Hematopoietic multipotent progenitor cell treated with erythropoietin and hydrocortisone succinate and interleukin-3 and kit ligand, for 15 days (in vitro differentiated cells): ENCODE results near the gene FARP1.

Source experiments
- DNase-seq: peaks from one replicate; pipeline ENCODE4 v3.0.0-alpha.2; 2015; ENCODE audit warnings: low spot score

FARP1 gene

DNA sequence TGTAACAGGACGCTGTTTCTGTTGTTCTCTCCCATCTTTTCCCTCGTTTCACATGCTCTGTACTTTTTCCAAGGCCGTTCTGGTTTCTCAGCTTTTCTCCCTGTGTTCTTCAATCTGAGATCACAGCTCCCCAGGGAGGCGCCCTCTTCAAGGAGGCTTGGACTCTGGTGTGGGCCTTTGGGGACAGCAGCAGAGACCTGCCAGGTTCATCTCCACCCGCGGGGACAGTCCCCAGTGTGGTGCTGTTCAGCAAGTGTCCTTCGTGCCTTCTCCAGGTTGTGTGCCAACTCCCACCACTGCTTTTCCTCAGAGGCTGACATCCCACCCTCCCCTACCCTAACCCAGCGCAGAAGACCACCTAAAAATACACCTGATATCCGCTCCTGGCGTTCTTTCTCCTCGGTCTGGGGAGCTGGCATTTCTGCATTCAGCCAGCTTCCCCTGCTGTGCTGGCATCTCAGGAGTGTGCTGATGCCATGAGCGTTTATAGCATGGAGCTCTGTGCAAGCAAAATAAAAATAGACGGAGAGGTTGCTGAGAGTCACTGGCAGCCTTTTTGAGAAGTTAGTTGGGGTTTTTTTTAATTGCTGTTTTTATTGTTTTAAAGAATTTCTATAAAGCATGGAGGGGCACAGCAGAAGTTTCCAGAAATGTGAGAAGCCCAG, 284.6 kb downstream of the FARP1 start:
- DNase-seq, result no peak

DNA sequence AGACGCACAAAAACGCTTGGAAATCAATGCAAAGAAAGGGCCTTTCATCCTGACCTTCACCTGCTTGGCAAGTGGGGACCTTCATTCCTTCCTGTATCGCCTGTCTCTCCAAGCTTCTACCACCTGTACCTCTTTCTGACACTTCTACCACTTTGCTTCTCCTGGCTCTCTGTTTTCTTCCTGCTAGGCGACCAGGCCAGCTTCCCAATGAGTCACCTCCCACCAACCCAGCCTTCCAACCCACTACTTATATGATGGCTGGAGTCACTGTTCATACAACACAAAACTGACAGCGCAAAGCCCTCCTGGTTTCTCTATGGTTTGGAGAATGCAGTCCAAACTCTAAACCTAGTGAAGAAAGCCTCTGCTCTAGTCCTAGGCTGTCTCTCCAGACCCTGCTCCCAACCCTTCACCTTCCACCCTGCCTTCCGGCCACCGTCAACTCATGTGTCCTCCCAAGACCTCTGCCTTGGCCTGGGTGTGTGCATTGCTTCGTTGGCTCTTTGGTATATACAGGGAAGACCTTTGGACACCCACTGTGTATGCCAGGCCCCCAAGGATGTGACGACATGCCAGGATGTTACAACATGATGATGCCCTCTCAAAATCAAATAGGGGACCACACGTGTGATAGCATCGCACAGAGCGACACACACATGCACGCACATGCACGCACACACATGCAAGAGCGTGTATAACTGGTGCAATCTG, 285.5 kb downstream of the FARP1 start:
- no peak for DNase-seq

DNA sequence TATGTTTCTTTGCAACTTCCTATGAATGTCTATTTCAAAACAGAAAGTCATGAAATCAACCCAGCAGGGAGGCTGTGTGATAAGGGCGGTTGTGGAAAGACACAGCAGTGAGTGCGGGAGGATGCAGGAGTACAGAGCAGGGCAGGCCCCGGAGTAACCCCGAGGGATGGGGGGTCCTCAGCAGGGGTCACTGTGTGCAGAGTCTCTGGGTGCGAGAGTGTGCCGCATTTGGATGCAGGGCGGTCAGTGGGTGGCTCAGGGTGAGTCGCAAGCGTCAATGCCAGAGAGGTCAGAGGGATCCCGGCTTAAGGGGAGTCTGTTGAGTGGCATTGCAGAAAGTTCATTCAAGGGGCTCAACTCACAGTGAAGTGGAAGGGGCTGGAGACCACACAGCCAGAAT, 286.2 kb downstream of the FARP1 start:
- DNase-seq, result no peak

DNA sequence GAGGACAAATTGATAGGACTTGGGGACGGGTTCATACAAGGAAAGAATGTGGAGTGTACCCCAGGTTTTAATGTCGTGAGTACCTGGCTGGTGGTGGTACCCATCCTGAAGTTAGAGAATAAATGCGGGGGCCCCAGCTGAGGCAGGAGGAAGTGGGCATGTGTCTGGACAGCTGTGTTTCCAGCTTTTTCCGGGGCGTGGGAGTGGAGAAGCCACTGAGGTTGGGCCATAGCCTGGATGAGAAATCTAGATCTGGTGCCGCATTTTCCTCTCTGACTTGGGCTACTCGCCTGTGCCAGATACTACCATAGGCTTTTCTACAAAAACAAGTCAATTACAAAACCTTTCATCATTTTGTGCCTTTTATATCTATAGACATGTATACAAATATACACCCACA, 286.6 kb downstream of the FARP1 start:
- DNase-seq, result no peak

DNA sequence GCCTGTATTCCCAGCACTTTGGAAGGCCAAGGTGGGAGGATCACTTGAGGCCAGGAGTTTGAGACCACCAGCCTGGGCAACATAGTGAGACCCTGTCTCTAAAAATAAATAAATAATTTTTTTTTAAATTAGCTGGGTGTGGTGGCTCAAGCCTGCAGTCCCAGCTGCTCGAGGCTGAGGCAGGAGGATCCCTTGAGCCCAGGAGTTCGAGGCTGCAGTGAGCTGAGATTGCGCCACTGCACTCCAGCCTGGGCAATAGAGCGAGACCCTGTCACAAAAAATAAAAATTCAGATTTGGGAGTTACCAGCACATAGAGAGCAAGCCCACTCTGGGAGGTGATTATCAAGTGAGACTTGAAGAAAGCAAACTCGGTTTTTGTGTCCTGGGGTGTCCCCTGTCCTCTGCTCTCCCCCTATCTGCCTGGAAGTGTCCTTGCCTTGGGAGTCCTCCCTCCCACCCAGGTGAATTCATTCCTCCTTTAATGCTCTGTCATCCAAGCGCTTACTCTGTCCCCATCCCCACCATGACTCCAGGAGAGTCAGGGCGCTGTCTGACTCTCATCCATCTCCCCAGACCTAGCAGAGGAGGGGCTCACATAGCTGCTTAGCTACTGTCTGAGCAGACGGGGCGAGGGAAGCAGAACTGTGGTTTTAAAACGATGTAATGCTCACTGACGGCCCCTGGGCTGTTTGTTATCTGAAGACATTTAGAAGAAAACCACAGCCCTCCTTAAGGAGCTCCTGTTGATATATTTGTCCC, 287.3 kb downstream of the FARP1 start:
- DNase-seq, result no peak

DNA sequence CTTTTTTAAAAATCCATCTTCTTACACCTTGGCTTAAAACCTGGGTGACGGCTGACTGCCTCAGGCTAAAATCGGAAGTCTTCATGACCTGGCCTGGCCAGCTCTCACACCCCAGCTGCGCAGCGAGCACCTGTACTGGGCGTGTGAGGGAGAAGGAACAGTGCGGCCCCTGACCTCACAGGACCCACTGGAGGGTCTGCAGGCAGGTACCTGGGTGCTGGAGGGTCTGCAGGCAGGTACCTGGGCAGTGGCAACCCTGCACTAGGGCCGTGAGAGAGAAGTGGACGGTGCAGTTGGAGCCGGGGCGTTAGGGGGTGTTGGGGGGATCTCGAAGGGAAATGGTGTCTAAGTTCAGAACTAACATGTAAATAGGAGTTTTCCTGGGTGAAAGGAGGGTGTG, 289.7 kb downstream of the FARP1 start:
- no peak for DNase-seq

DNA sequence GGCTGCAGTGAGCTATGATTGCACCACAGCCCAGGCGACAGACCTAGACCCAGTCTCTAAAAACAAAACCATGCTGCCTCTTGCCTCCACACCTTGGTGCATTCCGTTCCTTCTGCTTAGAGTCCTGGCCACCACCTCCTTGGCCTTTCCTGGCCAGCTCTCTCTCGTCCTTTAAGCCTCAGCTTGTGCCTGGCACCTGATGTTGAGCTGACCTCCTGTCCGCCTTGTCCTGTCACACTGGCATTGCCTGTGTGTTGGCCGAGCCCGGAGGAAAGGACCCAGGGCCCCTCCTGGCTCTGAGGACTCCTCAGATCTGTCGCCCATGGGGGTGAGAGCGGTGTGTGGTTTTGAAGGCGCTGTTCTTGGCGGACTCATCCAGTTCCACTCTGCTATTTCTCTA, 290.8 kb downstream of the FARP1 start:
- DNase-seq, result no peak

DNA sequence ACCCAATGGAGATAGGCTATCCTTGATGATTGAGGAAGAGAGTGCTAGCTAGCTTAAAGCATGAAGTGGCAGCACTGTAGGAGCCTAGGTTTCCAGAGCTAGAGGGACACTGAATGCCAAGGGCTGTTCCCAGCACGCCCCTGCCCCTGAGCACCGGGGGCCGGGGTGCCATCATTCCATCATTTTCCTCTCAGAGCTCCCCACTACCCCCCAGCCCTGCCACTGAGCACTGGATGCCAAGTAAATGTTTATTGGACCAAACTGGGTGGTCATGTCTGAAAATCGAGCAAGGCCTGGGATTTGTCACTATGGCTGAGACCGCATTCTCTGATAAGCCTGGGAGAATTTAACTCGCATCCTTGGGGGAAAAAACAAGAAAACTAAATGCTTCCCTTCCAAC, 291.2 kb downstream of the FARP1 start:
- DNase-seq, result no peak

DNA sequence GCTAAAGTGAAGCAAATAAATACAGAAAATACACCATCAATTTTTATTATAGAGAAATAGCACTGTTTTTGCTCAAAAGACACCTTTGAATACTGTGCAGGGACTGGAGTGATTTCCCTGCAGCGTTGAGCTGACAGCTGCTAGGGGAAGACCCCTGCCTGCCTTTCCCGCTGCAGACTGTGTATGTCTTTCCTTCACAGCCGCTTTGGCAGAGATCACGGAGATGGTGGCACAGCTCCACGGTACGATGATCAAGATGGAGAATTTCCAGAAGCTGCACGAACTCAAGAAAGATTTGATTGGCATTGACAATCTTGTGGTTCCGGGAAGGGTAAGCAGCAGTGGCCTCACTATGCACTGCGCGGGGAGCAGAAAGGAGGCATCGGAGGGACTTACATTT, 292.5 kb downstream of the FARP1 start:
- no peak for DNase-seq

DNA sequence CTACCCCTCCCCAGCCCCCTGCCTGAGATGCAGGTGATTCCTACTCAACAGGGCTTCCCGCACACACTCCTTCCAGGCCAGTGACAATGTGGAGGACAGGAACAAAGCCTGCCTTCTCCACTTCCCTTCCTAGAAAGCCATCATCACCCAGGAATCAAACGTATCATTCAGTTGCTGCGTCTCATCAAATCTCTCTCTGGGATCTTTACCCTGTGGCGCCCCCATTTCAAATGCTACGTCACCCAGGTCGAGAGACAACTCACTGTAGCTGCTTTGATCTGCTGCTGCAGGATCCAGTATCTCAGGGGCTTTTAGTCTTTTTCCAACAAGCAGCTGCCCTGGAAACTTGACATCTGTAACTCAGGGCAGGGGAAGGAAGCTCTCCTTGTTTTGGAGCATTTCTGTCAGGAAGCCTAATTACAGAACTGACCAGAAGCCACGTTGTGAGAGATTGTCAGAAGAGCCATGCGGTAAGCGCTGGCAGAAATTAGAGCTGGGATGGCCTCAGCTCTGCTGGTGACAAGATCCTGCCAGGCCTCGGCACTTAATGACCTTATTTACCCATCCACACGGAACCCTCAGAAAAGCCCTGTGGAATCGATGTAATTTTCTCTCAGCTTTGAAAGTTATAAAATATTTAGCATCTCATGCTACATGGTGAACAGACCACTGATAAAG, 293.5 kb downstream of the FARP1 start:
- DNase-seq, result no peak

DNA sequence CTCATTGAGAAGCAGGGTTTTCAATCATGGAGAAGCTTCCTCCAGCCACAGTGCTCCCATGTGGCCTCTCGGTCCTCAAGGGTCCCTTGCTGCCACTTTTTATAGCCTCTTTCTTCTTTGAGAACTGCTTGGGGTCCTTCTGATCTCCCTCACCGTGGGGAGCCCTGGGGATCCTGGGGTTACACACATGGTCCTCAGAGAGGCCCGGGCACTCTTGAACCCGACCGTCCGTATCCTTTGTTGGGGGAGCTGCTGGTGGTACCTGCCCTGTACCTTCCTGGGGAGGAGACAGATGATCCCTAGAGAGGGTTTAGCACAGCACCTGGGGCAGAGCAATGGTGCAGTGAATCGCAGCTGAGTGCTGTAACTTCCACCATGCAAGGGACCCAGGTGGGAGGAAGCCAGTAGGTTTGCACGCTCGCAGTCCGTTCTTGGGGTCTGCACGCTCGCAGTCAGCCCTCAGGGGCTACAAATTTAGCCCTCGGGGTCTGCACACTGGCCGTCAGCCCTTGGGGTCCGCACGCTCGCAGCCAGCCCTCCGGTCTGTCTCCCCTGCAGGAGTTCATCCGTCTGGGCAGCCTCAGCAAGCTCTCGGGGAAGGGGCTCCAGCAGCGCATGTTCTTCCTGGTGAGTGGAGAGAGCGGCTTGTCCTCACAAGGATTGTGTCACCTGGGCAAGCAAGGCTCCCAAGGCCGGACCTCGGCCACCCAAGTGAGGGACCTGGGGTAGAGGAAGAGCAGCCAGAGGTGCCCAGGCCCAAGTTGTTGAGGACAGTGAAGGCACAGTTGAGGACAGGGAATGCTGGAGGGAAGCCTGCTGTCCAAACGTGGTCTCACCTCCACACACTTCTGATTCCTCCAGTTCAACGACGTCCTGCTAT, 295.6 kb downstream of the FARP1 start:
- no peak for DNase-seq

DNA sequence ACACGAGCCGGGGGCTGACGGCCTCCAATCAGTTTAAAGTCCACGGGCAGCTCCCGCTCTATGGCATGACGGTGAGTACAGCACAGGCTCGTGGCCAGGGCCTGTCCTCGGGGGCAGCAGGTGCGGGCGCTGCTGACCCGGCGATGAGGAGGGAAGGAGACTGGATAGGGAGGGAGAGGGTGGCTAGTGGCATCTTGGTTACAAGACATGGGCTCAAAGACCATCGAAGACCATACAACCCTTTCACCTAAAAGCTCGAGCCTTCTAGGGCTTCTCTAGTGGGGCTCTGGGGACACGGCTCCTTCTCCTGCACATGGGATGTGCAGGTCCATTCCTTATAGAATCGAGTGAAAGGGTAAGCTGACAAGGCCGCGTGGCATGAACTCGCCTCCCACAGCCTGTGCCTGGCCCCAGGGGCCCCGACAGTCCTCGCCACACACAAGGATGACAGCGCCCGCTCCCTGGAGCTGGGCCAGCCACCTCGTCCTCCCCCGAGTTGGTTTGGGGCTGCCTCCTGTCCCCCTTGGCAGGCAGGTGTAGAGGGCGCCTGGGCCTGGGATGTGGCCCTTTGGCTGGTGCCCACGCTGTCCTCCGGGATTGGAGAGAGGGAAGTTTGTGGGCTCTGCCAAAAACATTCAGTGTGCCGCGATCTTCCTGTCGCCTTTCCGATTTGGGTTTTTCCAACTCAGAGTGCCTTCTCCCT, 296.4 kb downstream of the FARP1 start:
- no peak for DNase-seq

DNA sequence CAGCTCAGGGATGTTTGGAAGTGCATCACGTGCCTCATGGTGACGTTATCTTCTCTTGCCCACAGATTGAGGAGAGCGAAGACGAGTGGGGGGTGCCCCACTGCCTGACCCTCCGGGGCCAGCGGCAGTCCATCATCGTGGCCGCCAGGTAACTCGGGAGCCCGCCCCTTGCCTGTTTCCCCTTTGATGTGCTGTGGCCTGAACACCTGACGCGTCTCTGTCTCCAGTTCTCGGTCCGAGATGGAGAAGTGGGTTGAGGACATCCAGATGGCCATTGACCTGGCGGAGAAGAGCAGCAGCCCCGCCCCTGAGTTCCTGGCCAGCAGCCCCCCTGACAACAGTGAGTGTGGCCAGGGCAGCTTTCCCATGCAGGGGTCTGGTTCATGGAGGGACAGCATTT, 297.0 kb downstream of the FARP1 start:
- DNase-seq, result no peak

DNA sequence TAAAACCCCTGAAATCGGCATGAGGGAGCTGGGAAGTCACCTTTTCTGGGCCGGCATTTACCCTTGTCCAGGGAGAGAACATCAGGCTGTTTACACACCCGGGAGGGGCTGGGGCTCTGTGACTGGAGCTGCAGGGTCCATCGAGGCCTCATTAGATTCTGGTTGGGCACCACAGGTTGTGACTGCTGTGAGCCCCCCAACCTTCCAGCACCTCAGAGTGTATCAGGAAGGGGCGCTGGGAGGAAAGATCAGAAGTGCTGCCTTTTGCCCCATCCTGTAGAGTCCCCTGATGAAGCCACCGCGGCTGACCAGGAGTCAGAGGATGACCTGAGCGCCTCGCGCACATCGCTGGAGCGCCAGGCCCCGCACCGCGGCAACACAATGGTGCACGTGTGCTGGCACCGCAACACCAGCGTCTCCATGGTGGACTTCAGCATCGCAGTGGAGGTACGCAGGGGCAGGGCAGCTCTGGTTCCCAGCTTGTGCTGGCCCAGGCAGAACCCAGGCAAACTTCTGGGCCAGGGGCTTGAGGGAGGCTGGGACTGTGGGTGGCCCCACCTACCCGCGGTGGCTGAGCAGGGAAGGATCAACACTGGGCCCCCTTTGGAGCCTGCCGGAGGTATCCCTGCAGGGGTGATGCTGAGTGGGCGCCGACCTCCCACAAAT, 297.6 kb downstream of the FARP1 start:
- no peak for DNase-seq

DNA sequence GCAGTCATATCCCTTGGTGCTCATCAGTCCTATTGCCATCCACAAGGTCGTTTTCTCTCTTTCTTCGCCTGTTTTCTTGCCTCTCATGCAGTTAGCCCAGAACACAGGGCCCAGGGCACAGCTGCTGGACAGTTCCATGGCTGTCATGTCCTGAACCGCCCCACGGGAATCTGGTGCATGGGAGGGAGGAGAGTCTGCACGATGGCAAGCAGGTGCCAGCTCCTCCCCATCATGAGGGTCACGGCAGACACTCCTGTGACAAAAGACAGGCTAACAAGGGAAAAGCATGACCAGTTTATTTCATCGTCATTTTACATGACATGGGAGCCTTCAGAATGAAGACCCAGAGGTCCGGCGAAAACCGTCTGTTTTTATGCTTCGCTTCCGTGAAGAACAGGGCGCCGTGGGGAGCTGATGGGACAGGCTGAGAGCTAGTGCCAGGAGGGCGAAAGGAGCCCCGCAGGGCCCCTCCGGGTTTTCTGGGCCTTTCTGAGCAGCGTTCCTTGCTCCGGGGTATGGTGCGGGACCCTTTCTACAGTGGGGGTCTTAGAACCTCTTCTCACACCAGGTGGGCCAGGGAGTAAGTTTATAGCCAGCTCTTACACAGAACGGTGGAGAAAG, 298.3 kb downstream of the FARP1 start:
- no peak for DNase-seq

DNA sequence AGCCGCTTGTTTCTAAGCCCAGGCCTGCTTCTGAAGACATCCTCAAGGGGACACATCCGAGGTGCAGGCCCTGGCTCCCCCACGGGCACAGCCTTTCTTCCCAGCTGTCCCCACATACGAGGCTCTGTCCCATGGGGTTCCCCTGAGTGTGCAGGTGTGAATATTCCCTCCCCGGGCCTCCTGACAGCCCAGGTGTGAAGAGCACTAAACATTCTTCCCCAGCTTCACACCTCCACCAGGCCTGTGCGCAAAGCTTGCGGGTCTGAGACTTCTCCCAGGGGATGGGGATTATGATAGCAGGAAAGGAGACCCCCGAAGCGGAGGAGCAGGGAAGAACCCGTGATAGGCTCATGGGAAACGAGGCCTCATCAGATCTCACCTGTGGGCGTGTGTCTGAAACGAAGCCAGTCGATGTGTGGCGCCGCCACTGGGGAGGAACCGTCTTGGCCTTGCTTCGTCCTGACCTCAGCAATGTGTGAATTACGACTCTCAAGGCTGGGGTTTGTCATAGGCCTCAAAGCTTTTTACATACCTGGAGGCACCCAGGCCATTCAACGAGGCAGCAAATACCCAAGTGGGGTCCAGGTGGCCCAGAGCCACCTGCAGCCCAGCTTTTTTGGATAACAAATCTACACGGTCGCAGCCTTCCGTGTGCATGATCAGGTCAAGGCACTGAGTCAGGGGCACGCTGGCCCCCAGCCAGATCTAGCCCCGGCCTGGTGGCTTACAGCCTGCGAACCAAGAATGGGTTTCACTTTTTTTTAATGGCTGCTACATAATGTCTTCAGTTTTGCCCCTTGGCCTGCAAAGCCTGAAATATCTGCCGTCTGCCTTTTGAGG, 299.7 kb downstream of the FARP1 start:
- no peak for DNase-seq

DNA sequence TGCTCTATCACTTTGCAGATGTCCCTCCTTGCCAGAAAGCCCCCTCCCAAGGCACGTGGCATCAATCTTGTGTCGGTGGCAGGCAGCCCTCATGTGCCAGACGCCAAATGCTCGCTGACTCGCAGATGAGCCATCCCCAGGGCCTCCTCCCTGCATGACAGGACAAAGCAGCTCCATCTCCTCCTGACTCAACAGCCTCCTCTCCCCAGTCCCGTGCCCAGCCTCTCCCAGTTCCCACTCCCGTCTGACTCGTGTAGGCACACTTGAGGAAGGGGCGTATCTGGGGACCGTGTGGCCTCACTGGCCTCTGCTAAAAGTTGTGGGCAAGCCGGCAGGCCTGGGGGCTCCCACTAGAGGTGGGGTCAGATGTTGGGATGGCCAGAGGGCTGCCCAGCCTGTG, 300.4 kb downstream of the FARP1 start:
- no peak for DNase-seq

DNA sequence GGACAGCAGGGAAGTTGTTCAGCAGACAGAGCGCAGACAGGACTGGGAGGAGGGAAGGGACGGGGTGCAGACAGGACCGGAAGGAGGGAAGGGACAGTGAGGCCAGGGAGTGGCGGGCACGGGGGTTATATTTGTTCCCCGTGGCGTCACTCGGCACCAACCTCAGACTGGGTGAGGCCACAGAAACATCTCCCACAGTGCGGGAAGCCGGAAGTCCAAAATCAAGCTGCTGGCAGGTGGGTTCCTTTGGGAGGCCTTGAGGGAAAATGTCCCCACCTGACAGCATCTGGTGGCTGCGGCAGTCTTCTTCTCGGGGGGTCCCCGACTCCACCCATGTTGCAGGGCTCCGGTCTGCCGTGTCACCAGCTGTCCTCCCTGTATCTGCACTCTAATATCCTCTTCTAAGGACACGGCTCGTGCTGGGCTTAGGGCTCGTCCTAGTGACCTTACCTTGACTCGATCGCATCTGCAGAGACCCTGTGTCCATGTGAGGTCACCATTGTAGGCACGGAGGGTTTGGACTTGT, 301.0 kb downstream of the FARP1 start:
- DNase-seq, result no peak

DNA sequence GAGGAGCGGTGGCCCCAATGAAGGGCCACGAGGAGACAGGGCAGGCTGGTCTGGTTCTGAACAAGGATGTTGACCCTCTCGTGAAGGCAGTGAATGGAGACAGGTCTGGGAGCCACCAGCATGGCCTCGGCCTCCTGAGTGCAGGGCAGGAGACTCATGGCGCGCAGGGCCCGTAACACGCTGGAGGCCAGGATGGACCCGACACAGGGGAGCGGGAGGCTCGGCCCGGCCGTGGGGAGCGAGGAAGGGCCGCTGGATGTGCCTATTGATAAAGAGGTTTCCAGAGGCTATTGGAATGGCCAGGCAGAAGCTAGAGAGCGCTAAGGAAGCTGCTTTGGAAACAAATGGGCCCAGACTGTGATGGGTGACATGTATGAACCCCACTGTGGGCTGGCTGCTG, 301.5 kb downstream of the FARP1 start:
- no peak for DNase-seq
